ENCODE results near the gene IFI44. TPM values are rescaled to one million over a fixed set of nuclear protein-coding genes. Genes with fewer than 3 reads are reported as not detected.

Gene IFI44
- total and polyA plus RNA-seq, 2 donors (not counting 3 experiments of a cell fraction or from before 2014, with no cell fraction given) = 11.8 to 12.3 TPM

DNA sequence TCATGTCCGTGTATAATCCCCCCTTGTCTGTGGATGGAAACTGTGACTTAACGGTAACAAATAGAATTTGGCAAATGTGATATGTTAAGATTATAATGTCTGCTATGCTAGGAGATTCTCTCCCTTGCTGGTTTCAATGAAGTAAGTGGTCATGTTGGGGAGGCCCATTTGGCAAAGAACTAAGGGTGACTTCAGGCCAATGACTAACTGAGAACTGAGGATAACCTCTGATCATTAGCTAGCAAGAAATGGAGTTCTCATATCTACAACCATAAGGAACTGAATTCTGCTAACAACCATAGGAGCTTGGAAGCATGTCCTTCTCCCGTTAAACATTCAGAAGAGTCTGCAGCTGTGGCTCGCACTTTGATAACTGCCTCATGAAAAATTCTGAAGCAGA is 27.1 kb upstream of the IFI44 start:
- FAIRE-seq (no peak), DNase-seq (ENCODE audit: low read depth, low spot score) (no peak)
- H3K27me3 ChIP-seq (ENCODE audit: control insufficient read depth in 2 of 2, insufficient read depth in 2 of 2, low read length in 2 of 2) = no peaks in the 10 kb centered on the region
- TF ChIP-seq, protein P1, sequence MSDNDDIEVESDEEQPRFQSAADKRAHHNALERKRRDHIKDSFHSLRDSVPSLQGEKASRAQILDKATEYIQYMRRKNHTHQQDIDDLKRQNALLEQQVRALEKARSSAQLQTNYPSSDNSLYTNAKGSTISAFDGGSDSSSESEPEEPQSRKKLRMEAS (IDR thresholded peaks at IDR 0.05; ENCODE audit: insufficient read depth, insufficient read length) = no peak
- no peak for TF ChIP-seq MYC (IDR thresholded peaks at IDR 0.05; ENCODE audit: low read depth, low read length)
- ChIA-PET CTCF (interaction anchor here (0.9 to 4.6 kb wide), 2 partner anchors 16 to 53 kb away, joined by 4 to 25 read pairs; no protein-coding TSS in a partner anchor), POLR2A (no interaction called here)
- no peaks in the 10 kb centered on the region for H3K9me1 ChIP-seq (replicated peaks; ENCODE audit: control insufficient read depth, extremely low read depth, insufficient read depth, low read length)
- dilution Hi-C loops (cut with MboI; ENCODE audit: extremely low pct_ligation_motif_present, low sequenced_read_pairs) (no loop called here), intact Hi-C loops (cut with micrococcal nuclease) (no loop called here)
- H3K79me2 ChIP-seq (ENCODE audit: control insufficient read depth, insufficient read depth, low read length) = no peaks in the 10 kb centered on the region
- BruUV-seq (replicated peaks) = no TSS peak
- no peak overlapping the region for H3K4me2 ChIP-seq (ENCODE audit: insufficient read depth, low read length)
- no peak overlapping the region for H3K9ac ChIP-seq (replicated peaks; ENCODE audit: extremely low read depth, insufficient read depth, low read length)
- H3K36me3 ChIP-seq (ENCODE audit: control insufficient read depth in 2 of 2, extremely low read depth in 1 of 2, insufficient read depth in 2 of 2, low read length in 2 of 2) = no peaks in the 10 kb centered on the region
- H3K27ac ChIP-seq (ENCODE audit: insufficient read depth, low read depth, low read length) = no peak overlapping the region
- H3K9me3 ChIP-seq (replicated peaks; ENCODE audit: control insufficient read depth, insufficient read depth, low read length) = no peaks in the 10 kb centered on the region
- peaks cover 18% of the 10 kb centered on the region for H3K4me1 ChIP-seq (ENCODE audit: control insufficient read depth, extremely low read depth, insufficient read depth, low read length)
- no peak overlapping the region for H2AFZ ChIP-seq (ENCODE audit: low read depth, low read length)
- no peak overlapping the region for H3K4me3 ChIP-seq (replicated peaks in 1 of 3; ENCODE audit: insufficient read depth in 1 of 3, low read depth in 1 of 3, low read length in 3 of 3)
- no peaks in the 10 kb centered on the region for H4K20me1 ChIP-seq (replicated peaks; ENCODE audit: control insufficient read depth, extremely low read depth, insufficient read depth, low read length)

DNA sequence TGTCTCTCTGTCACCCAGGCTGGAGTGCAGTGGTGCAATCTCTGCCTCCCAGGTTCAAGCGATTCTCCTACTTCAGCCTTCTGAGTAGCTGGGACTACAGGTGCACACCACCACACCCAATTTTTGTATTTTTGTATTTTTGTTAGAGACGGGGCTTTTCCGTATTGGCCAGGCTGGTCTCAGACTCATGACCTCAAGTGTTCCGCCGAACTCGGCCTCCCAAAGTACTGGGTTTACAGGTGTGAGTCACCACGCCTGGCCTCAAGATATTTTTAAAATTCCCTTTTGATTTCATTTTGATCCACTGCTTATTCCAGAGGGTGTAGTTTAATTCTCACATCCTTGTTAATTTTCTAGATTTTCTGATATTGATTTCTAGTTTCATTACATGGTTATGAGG is 25.6 kb upstream of the IFI44 start:
- DNase-seq (ENCODE audit: low read depth, low spot score) = no peak
- Histone ChIP-seq H3K27me3 (ENCODE audit: control insufficient read depth in 2 of 2, insufficient read depth in 2 of 2, low read length in 2 of 2) (no peaks in the 10 kb centered on the region), H3K79me2 (ENCODE audit: control insufficient read depth, insufficient read depth, low read length) (no peaks in the 10 kb centered on the region), H3K4me1 (ENCODE audit: control insufficient read depth, extremely low read depth, insufficient read depth, low read length) (peaks cover 17% of the 10 kb centered on the region), H3K9ac (replicated peaks; ENCODE audit: extremely low read depth, insufficient read depth, low read length) (no peak overlapping the region), H4K20me1 (replicated peaks; ENCODE audit: control insufficient read depth, extremely low read depth, insufficient read depth, low read length) (no peaks in the 10 kb centered on the region), H3K9me3 (replicated peaks; ENCODE audit: control insufficient read depth, insufficient read depth, low read length) (no peaks in the 10 kb centered on the region), H3K36me3 (ENCODE audit: control insufficient read depth in 2 of 2, extremely low read depth in 1 of 2, insufficient read depth in 2 of 2, low read length in 2 of 2) (no peaks in the 10 kb centered on the region), H3K4me3 (replicated peaks in 1 of 3; ENCODE audit: insufficient read depth in 1 of 3, low read depth in 1 of 3, low read length in 3 of 3) (no peak overlapping the region), H3K9me1 (replicated peaks; ENCODE audit: control insufficient read depth, extremely low read depth, insufficient read depth, low read length) (no peaks in the 10 kb centered on the region), H3K4me2 (ENCODE audit: insufficient read depth, low read length) (no peak overlapping the region), H3K27ac (ENCODE audit: insufficient read depth, low read depth, low read length) (no peak overlapping the region), H2AFZ (ENCODE audit: low read depth, low read length) (no peak overlapping the region)
- dilution Hi-C loops (cut with MboI; ENCODE audit: extremely low pct_ligation_motif_present, low sequenced_read_pairs) (no loop called here), intact Hi-C loops (cut with micrococcal nuclease) (no loop called here)
- TF ChIP-seq, protein P1 (IDR thresholded peaks at IDR 0.05; ENCODE audit: insufficient read depth, insufficient read length) = no peak
- TF ChIP-seq MYC (IDR thresholded peaks at IDR 0.05; ENCODE audit: low read depth, low read length) (no peak), POLR2A (IDR thresholded peaks at IDR 0.05; ENCODE audit: low read depth, low read length) (no peak), FOS (IDR thresholded peaks at IDR 0.05; ENCODE audit: borderline replicate concordance, insufficient read depth, low read length) (no peak), POLR2AphosphoS5 (IDR thresholded peaks at IDR 0.05; ENCODE audit: insufficient read depth, low read depth, low read length) (no peak), EZH2 (IDR thresholded peaks at IDR 0.05; ENCODE audit: borderline replicate concordance, low read depth, low read length, severe bottlenecking) (no peak), GATA2 (IDR thresholded peaks at IDR 0.05; ENCODE audit: insufficient read depth, insufficient read length, low read depth, low read length) (no peak), JUN (IDR thresholded peaks at IDR 0.05; ENCODE audit: borderline replicate concordance, insufficient read depth, insufficient read length, low read depth) (no peak)
- TF ChIP-seq, protein P2, sequence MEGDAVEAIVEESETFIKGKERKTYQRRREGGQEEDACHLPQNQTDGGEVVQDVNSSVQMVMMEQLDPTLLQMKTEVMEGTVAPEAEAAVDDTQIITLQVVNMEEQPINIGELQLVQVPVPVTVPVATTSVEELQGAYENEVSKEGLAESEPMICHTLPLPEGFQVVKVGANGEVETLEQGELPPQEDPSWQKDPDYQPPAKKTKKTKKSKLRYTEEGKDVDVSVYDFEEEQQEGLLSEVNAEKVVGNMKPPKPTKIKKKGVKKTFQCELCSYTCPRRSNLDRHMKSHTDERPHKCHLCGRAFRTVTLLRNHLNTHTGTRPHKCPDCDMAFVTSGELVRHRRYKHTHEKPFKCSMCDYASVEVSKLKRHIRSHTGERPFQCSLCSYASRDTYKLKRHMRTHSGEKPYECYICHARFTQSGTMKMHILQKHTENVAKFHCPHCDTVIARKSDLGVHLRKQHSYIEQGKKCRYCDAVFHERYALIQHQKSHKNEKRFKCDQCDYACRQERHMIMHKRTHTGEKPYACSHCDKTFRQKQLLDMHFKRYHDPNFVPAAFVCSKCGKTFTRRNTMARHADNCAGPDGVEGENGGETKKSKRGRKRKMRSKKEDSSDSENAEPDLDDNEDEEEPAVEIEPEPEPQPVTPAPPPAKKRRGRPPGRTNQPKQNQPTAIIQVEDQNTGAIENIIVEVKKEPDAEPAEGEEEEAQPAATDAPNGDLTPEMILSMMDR (IDR thresholded peaks at IDR 0.05; ENCODE audit: extremely low read depth in 1 of 2, insufficient read depth in 1 of 2, low read depth in 1 of 2, low read length in 2 of 2) = no peak
- POLR2A ChIA-PET = no interaction called here
- CTCF ChIA-PET = no interaction called here
- BruUV-seq (replicated peaks) = no TSS peak
- FAIRE-seq = no peak

All from endothelial cell of umbilical vein (primary cell).